DND-41 (cell line): ENCODE results near the gene PRC1.

Source experiments
- EZH2 ChIP-seq: IDR thresholded peaks from 3 replicates; pipeline ENCODE4 v1.6.1; 2012; ENCODE audit warnings: borderline replicate concordance, low read depth, mild to moderate bottlenecking, moderate library complexity, low read length, inconsistent platforms; ENCODE audit not compliant: severe bottlenecking
- TF ChIP-seq, protein P1 (sequence below): IDR thresholded peaks from 2 replicates; pipeline ENCODE4 v1.5.1; 2012; ENCODE audit warnings: borderline replicate concordance, low read length, moderate library complexity, mild to moderate bottlenecking; ENCODE audit not compliant: poor library complexity, severe bottlenecking; ENCODE audit errors: extremely low read depth

DNA sequence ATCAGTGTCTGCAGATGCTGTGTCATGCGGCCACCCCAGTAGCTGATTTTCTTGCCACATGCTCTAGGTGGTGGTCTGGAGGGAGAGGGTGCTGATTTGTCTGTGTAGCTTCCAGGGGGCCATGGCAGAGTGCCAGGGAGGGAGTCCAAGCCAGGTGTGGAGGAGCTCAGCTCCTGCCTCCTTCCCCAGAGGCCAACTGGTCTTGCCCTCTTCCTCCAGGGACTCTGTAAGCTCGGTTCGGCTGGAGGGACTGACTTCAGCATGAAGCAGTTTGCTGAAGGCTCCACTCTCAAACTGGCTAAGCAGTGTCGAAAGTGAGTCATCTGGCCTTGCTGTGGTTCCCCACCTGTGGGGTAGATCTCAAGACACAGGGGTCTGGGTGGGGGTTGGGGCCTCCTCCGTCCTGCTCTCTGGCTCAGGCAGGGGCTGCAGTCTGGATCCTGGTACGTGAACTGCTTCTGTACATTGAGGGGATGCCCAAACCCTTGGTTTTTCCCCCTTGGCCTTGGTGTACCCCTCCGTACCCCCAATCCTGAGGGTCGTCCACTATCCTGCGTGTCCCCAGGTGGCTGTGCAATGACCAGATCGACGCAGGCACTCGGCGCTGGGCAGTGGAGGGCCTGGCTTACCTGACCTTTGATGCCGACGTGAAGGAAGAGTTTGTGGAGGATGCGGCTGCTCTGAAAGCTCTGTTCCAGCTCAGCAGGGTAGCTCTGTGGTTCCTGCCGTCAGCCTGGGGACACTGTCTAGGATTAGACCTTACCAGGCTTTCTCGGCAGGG, 46.6 kb downstream of the PRC1 start:
- no peak for TF ChIP-seq EZH2
- TF ChIP-seq, protein P1, sequence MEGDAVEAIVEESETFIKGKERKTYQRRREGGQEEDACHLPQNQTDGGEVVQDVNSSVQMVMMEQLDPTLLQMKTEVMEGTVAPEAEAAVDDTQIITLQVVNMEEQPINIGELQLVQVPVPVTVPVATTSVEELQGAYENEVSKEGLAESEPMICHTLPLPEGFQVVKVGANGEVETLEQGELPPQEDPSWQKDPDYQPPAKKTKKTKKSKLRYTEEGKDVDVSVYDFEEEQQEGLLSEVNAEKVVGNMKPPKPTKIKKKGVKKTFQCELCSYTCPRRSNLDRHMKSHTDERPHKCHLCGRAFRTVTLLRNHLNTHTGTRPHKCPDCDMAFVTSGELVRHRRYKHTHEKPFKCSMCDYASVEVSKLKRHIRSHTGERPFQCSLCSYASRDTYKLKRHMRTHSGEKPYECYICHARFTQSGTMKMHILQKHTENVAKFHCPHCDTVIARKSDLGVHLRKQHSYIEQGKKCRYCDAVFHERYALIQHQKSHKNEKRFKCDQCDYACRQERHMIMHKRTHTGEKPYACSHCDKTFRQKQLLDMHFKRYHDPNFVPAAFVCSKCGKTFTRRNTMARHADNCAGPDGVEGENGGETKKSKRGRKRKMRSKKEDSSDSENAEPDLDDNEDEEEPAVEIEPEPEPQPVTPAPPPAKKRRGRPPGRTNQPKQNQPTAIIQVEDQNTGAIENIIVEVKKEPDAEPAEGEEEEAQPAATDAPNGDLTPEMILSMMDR = no peak
